Esophagus muscularis mucosa (tissue), 3 donors: ENCODE results near the gene FAM174B.

ENCODE experiments used
- POLR2A ChIP-seq: fragments of 450-650 bp; IDR thresholded peaks from one replicate; pipeline ENCODE4 v1.6.1; 2017; ENCODE audit warnings: antibody characterized with exemption, moderate library complexity, mild to moderate bottlenecking, low read depth
- POLR2AphosphoS5 ChIP-seq, 2 donors: sonication (generic); formaldehyde crosslinking; IDR thresholded peaks; one replicate each; pipeline ENCODE4 v1.6.1; 2017; ENCODE audit warnings: antibody characterized with exemption in 2 of 2
- TF ChIP-seq, protein P1 (sequence below), 3 experiments: fragments of 200-600 bp in 2 of 3; fragments of 450-650 bp in 1 of 3; sonication (generic) in 2 of 3; IDR thresholded peaks; one replicate each; pipeline ENCODE4 v1.5.1; 2017 to 2019; ENCODE audit warnings: antibody characterized with exemption in 3 of 3, mild to moderate bottlenecking in 2 of 3, moderate library complexity in 1 of 3

GRCh38 chr15:92655178-92655995 is at the start of gene FAM174B:
- no peak for TF ChIP-seq POLR2A
- TF ChIP-seq, protein P1, sequence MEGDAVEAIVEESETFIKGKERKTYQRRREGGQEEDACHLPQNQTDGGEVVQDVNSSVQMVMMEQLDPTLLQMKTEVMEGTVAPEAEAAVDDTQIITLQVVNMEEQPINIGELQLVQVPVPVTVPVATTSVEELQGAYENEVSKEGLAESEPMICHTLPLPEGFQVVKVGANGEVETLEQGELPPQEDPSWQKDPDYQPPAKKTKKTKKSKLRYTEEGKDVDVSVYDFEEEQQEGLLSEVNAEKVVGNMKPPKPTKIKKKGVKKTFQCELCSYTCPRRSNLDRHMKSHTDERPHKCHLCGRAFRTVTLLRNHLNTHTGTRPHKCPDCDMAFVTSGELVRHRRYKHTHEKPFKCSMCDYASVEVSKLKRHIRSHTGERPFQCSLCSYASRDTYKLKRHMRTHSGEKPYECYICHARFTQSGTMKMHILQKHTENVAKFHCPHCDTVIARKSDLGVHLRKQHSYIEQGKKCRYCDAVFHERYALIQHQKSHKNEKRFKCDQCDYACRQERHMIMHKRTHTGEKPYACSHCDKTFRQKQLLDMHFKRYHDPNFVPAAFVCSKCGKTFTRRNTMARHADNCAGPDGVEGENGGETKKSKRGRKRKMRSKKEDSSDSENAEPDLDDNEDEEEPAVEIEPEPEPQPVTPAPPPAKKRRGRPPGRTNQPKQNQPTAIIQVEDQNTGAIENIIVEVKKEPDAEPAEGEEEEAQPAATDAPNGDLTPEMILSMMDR (IDR thresholded peaks at IDR 0.05), result peak in 1 of 3 experiments; percentile 7
- peak; percentile 48 to 60 for TF ChIP-seq POLR2AphosphoS5 (IDR thresholded peaks at IDR 0.05)
